Fibroblast of gingiva (primary cell): ENCODE results near the gene SCYGR3.

Experiments used
- DNase-seq: peaks from one replicate; pipeline ENCODE4 v3.0.0-alpha.2; 2011; ENCODE audit warnings: low read depth

The SCYGR3 gene

GRCh38 chr2:227614740-227615139 lies at the start of gene SCYGR3:
Gene SCYGR3, minus strand, starts transcription at chr2:227614840. Its CDS starts 0 bp downstream, at chr2:227614840.
- DNase-seq = no peak

DNA sequence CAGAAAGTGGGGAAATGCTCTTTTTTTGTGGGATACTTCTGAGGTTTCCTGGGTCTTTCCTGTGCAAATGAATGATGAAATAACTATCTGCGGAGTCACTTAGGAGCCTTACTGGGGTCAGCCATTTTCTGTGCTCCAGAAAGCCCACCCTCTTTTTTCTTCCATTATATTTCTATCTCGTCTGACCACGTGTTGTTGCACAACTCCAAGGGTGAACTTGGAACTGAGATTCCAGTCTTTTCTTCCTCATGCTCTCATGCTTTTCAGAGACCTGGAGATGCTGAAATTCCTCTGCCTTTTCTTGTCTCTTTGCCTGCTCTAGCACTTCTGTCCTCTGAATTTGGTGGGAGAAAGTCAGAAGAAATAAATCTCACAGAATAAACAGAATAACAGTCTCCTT lies 47.2 kb upstream of the SCYGR3 start:
- DNase-seq = no peak

DNA sequence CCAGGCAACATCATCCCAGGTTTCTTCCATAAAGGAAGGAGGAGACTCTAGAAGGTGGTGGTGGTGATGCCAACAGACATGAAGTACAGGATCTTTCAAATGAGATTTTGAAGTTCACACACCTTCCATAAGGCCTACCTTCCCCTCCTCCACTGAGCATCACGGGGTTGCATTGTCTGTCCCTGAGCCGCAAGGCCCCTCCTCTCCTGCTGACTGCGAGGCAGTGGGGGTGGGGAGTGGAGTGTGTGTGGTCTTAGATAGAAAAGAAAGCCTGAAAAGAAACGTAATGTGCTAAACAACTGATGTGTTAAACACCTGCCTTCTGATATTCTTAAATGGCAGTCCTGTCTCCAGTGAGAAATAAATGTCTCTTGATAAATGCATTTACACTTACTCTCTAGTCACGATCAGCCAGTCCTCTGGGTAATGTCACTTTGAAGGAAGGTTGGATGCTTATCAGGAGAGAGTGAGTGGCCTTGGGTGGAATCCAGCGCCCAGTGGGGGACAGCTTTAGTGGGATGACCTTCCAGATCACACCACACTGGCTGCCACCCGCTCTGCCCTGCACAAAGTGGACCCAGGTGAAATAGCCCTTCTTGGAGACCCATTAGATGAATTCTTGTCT lies 46.5 kb upstream of the SCYGR3 start:
- DNase-seq = no peak

DNA sequence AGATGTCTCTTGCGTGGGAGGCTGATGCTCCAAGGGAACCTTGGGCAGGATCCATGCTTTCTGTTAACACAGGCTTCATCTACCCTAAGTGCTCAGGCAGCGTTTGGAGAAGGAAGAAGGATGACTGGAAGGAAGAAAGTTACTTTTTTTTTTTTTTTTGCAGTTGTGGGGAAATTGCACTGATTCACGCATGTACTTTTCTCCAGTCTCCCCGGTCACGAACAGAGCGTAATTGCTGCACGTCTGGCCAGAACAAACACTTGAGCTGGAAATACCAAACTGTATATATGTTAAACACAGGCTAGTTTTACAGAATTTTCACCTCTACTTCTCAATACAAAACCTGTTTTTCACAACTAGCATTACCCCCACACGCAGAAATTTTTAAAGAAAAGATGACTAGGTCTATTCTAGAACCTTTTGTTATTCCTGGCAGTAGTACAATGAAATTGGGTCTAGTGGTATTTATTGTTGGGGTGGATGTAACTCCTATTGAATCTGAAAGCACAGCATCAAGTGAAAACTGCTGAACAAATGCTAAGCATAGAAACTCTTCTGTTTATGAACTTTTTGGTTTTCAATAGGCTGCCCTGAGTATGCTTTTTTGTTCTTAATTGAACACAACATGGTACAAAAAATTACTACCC lies 42.7 kb upstream of the SCYGR3 start:
- peak; percentile 46 for DNase-seq

DNA sequence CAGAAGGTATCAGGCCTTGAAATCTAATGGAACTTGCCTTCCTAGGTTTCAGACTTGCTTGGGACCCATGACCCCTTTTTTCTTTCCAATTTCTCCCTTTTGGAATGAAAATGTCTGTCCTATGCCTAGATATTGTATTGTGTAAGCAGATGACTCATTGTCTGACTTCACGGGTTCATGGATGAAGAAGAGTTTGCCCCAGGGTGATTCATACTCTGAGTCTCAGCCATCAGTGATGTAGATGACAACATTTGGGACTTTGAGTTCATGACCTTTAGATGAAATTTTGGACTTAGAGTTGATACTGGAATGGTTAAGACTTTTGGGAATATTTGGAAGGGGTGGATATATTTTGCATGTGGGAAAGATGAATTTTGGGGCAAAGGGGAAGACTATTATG lies 40.8 kb upstream of the SCYGR3 start:
- peak; percentile 88 for DNase-seq

DNA sequence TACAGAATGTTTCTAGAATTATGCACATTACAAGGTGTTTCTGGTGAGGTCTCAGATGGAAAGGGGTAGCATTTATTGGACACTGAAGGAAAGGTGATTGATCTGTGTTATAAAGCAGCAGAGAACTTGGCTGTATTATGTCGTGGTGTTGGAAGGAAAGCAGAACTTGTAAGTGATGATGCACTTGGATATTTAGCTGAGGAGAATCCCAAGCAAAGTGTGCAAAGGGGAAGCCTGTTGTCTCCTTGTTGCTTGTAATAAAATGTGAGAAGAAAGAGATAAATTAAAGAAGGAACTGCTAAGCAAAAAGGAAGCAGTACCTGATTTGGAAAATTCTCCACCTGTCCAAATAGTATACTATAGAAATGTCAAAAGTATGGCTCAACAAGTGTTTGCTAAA lies 39.8 kb upstream of the SCYGR3 start:
- no peak for DNase-seq

DNA sequence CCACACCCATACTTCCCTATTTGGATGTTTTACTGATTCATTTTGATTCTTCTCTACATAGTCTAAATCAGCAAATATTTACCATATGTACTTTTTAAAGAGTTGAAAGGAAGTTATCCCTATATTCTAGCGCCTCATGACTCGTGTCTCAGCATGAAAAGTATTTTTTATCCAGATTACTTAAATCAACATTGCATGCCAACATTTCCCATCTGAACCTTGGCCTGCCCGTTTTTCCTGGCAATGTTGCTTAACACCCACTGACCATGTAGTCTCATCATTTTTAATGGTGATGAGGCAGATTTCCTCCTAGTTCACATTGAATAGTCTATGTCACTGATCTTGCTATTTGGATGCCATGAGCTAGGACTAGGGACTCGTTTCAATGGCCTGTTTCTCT lies 38.8 kb upstream of the SCYGR3 start:
- peak; percentile 76 for DNase-seq

- no peak for DNase-seq
These were observed 29.4 kb upstream of the SCYGR3 start for GRCh38 chr2:227643990-227644551.

DNA sequence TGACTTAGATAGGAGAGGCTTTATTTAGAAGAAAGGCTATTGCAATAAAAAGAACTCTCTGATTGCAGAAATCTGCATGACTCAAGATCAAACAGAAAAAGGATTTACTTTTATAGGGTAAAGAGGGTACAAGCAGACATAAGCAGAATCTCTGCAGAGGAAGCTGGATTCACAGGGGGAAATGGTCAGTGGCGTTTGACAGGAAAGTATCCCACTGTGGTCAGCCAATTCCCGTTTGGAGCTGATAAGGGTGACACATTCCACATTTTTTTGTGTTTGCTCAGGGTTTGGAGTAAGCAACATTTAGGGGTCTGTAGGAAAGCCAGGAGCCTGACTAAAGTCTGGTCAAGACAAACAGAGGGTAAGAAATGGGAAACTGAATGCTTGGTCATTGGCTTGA lies 28.0 kb upstream of the SCYGR3 start:
- DNase-seq = no peak

DNA sequence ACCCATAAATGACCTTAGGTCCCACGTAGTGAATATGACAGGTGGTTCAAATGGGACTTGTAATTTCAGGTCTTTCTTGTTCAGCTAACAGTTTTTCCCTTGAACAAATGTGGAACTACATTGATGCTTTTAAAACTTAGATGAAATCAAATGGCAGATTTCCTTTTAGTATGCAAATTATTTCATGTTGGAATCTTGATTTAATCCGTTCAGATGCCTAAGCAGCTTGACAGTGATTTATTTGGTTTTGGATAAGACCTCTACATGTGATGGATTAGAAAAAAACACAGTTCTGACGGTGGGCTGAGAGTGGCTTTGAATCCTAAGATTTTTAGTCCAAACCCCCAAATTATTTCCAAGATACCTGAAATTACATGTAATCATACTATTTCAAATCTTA lies 19.6 kb upstream of the SCYGR3 start:
- DNase-seq = no peak

GRCh38 chr2:227632827-227633226 lies 18.2 kb upstream of the SCYGR3 start:
- no peak for DNase-seq

DNA sequence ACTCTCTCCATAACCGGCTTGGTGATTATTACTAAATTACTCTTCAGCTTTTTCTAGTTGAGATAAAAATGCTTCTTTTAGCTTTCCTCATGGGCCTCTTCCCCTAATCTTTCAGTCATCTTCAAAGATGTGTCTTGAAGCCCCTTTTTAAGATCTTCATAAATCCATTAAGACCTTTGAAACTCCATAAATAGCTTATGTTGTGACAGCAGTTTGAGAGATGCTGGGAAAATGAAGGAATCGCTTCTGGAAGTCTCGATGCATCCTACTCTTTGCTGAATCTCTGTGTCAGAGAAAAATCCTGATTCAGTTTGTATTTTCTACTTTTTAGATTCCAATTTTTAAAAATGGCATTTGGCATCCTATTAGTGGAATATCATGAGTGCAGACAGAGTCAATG lies 15.7 kb upstream of the SCYGR3 start:
- DNase-seq = no peak

DNA sequence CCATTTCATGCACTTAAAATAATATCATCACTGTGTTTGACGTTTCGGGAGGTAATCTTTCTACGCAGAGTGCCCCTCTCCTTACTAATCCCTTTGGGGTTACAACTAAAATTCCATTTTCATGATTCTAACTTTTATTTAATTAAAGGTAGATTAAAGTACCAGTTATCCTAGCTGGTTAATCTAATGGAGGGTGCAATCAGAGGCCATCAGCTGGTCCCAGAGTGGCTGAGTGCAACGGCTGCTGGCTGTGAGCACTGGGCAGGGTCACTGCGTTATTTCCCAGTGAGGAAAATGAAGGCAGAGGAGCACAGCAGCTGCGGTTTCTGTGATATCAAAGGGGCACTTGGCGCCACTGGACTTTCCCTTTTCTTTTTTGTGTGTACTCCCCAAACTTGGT lies 14.8 kb upstream of the SCYGR3 start:
- DNase-seq = no peak

- DNase-seq = no peak
These were observed 13.1 kb upstream of the SCYGR3 start for GRCh38 chr2:227627769-227628168.

DNA sequence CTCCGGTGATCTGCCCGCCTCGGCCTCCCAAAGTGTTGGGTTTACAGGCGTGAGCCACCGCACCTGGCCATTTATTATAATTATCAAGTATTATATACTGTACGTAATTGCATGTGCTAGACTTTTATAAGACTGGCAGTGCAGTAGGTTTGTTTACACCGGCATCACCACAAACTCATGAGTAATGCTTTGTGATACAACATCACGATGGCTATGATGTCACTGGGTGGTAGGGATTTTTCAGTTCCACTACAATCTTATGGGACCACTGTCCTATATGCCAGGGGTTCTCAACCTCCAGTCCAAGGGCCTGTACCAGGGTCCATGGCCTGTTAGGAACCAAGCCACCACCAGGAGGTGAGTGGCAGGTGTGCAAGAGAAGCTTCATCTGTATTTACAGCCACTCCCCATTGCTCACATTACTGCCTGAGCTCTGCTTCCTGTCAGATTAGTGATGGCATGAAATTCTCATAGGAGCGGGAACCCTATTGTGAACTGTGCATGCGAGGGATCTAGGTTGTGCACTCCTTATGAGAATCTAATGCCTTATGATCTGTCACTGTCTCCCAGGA lies 12.0 kb upstream of the SCYGR3 start:
- no peak for DNase-seq

- DNase-seq = no peak
These were observed 10.8 kb upstream of the SCYGR3 start for GRCh38 chr2:227625420-227625819.

GRCh38 chr2:227623226-227623625 lies 8.6 kb upstream of the SCYGR3 start:
- peak; percentile 16 for DNase-seq

DNA sequence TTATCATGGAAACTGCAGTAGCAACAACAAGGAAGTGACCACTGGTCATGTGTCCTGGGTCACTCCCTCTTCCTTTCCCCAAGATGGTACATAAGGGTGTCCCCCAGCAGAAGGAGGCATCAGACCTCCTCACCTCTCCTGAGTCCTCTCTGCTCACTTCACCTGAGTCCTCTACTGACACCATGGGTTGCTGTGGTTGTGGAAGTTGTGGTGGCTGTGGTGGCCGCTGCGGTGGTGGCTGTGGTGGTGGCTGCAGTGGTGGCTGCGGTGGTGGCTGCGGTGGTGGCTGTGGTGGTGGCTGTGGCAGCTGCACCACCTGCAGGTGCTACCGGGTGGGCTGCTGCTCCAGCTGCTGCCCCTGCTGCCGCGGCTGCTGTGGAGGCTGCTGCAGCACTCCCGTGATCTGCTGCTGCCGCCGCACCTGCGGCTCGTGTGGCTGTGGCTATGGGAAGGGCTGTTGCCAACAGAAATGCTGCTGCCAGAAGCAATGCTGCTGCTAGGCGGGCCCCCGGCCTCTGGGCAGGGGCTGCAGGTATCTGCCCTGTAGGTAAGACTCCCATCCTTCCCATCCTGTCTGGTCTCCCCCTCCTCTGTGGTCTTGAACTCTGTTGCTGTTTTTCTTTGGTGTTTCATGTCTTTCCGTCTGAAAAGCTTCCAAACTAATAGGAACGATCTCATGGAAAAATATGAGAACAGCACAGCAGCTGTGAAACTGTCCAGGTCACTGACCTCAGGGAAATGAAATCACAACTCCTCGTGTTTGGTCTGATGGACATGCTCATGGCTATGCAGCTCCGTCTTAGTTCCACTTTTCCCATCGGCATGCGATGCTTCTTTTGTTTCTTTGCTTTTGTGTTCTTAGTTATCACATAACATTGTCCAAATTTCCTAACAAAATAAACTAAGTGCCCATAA lies 2.9 kb upstream of the SCYGR3 start, which contains the start of gene SCYGR4:
Gene SCYGR4 (plus strand): TSS at position 183 of the 915 bp plus-strand sequence. CDS start 0 bp downstream, at position 183.
- DNase-seq = peak; percentile 8

DNA sequence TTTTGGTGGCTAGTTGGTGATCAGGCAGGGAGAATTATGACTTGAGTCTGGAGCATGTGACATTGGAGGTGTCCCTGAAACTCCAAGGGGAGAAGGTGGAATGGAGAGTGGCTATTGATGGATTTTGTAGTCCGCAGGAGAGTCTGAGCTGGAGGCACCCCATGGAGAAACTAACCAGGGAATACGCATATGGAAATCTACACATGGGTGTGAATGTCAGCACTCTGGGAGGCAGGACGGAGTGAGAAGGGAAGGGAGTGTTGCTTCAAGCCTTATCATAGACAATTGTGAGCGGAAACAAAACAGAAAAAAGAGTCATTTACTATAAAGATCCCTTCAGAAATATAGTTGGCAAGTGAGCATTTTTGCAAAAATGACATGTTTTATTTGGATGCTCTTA lies 2.0 kb upstream of the SCYGR3 start:
- DNase-seq = no peak

- DNase-seq = peak; percentile 13
These were observed 1.3 kb upstream of the SCYGR3 start for GRCh38 chr2:227615906-227616305.

- DNase-seq = no peak
These were observed 541 bp upstream of the SCYGR3 start for GRCh38 chr2:227615181-227615580.

GRCh38 chr2:227614246-227614645 lies 394 bp downstream of the SCYGR3 start:
- DNase-seq = no peak
